H1 (cell line): Measurements from ENCODE around the gene CLDN14. TPM values are rescaled to one million over a fixed set of nuclear protein-coding genes. Genes with fewer than 3 reads are reported as not detected.

Source experiments
- CHD7 ChIP-seq: fragments of 300-600 bp; sonication (generic); IDR thresholded peaks from 2 replicates; pipeline ENCODE4 v1.7.1; 2012; ENCODE audit warnings: low read length, moderate library complexity, mild to moderate bottlenecking, inconsistent platforms; ENCODE audit not compliant: insufficient replicate concordance
- EGR1 ChIP-seq: IDR thresholded peaks from 2 replicates; pipeline ENCODE4 v1.6.1; 2011; ENCODE audit warnings: low read depth, low read length, borderline replicate concordance
- FOSL1 ChIP-seq: IDR thresholded peaks from 2 replicates; pipeline ENCODE4 v1.6.1; 2011; ENCODE audit warnings: mild to moderate bottlenecking, low read depth, low read length, moderate library complexity; ENCODE audit not compliant: insufficient read depth
- GABPA ChIP-seq: IDR thresholded peaks from 2 replicates; pipeline ENCODE4 v1.6.1; 2011; ENCODE audit warnings: mild to moderate bottlenecking, low read length, moderate library complexity, borderline replicate concordance; ENCODE audit not compliant: insufficient read depth
- GTF2F1 ChIP-seq: IDR thresholded peaks from 2 replicates; pipeline ENCODE4 v1.6.1; 2012; ENCODE audit warnings: low read depth, low read length, improper control_type of control experiment, borderline replicate concordance
- JUN ChIP-seq: IDR thresholded peaks from 2 replicates; pipeline ENCODE4 v1.6.1; 2011; ENCODE audit warnings: low read depth, mild to moderate bottlenecking, improper control_type of control experiment, low read length
- POLR2AphosphoS5 ChIP-seq: IDR thresholded peaks from 2 replicates; pipeline ENCODE4 v1.6.1; 2011; ENCODE audit warnings: low read depth, low read length
- SAP30 ChIP-seq: fragments of 300-600 bp; sonication (generic); IDR thresholded peaks from 2 replicates; pipeline ENCODE4 v1.7.1; 2012; ENCODE audit warnings: low read length, moderate library complexity, mild to moderate bottlenecking, inconsistent platforms; ENCODE audit not compliant: insufficient read depth, insufficient replicate concordance
- SP2 ChIP-seq: IDR thresholded peaks from 2 replicates; pipeline ENCODE4 v1.6.1; 2012; ENCODE audit warnings: mild to moderate bottlenecking, low read length, inconsistent platforms
- TEAD4 ChIP-seq: IDR thresholded peaks from 2 replicates; pipeline ENCODE4 v1.6.1; 2012; ENCODE audit warnings: low read depth, low read length, inconsistent platforms, mixed read lengths
- polyA plus RNA-seq, 7 experiments: library from polyadenylated mRNA; depleted of rRNA in 3 of 7; stranded (reverse) in 5 of 7; unstranded in 2 of 7; fragments of >200 nt in 5 of 7; fragments of 200-250 nt in 2 of 7; gene quantifications; 1 replicate in 5 of 7; 2 replicates in 1 of 7; 4 replicates in 1 of 7; pipeline versions ENCODE4 v1.2.1 to v1.2.3, GENCODE V29; 2011 to 2013; ENCODE audit warnings: missing spikeins in 2 of 7, mixed read lengths in 2 of 7
- total RNA-seq: library from RNA; stranded (reverse); fragmentation: NEBNext Ultra II Directional; extraction: Animal tissue kit (Norgen Biotek cat#: 25700); gene quantifications from 2 replicates; pipeline ENCODE4 v1.2.1, GENCODE V29; 2021
- TF ChIP-seq, protein P1 (sequence below): IDR thresholded peaks from 2 replicates; pipeline ENCODE4 v1.6.1; 2011; ENCODE audit warnings: low read depth, mild to moderate bottlenecking, low read length; ENCODE audit not compliant: insufficient read depth

Gene CLDN14
- total and polyA plus RNA-seq, 2 of the 8 experiments (the other 6 are each of a cell fraction or from before 2014, with no cell fraction given): 0.08 TPM; not detected in 1

GRCh38 chr21:36461918-36462486 is 17.9 kb downstream of the CLDN14 start (continued):
- no peak for TF ChIP-seq CHD7
- no peak for TF ChIP-seq POLR2AphosphoS5
- TF ChIP-seq SAP30: no peak
- TF ChIP-seq FOSL1: no peak
- TF ChIP-seq JUN: no peak
- TF ChIP-seq GABPA: no peak
- no peak for TF ChIP-seq TEAD4
- TF ChIP-seq, protein P1, sequence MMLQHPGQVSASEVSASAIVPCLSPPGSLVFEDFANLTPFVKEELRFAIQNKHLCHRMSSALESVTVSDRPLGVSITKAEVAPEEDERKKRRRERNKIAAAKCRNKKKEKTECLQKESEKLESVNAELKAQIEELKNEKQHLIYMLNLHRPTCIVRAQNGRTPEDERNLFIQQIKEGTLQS: no peak
- TF ChIP-seq GTF2F1: no peak
- TF ChIP-seq SP2: no peak
- no peak for TF ChIP-seq EGR1
